GM21526 (cell line): ENCODE measurements around the gene NFAM1.

Experiments
- ATAC-seq: cut with Tn5 transposase; IDR thresholded peaks from one replicate; pipeline ENCODE4 v1.9.1; 2021; ENCODE audit warnings: moderate library complexity; ENCODE audit not compliant: unreplicated experiment, low FRiP score

Gene NFAM1, protein sequence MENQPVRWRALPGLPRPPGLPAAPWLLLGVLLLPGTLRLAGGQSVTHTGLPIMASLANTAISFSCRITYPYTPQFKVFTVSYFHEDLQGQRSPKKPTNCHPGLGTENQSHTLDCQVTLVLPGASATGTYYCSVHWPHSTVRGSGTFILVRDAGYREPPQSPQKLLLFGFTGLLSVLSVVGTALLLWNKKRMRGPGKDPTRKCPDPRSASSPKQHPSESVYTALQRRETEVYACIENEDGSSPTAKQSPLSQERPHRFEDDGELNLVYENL

DNA sequence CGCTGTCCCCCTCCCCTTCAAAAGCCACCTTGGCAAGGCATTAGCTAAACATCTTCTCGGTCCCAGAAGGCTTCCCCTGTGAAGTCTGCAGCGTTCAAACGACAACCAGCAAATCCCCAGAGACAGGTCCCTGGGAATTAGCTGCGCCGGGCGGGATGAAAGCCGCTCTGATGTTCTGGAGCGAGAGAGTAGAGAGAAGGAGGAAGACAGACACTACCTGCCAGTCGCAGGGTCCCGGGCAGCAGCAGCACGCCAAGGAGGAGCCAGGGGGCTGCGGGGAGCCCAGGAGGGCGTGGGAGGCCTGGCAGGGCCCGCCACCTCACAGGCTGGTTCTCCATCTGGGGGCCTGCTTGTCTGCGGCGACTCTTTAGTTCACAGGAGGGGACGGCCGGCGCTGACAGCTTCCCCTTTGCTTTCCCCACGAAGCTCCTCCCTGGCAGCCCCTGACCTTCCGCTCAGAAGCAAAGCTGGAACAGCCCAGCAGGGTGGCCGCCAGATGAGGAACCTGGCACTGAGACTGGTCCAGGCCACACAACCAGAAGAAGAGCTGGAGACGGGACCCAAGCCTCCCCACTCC is at the start of gene NFAM1:
NFAM1 (minus strand) TSS at position 384 of the 577 bp plus-strand sequence; CDS start at position 338, 46 bp downstream.
- ATAC-seq = no peak

GRCh38 chr22:42475122-42475521 is 42.9 kb upstream of the NFAM1 start:
- ATAC-seq = no peak

DNA sequence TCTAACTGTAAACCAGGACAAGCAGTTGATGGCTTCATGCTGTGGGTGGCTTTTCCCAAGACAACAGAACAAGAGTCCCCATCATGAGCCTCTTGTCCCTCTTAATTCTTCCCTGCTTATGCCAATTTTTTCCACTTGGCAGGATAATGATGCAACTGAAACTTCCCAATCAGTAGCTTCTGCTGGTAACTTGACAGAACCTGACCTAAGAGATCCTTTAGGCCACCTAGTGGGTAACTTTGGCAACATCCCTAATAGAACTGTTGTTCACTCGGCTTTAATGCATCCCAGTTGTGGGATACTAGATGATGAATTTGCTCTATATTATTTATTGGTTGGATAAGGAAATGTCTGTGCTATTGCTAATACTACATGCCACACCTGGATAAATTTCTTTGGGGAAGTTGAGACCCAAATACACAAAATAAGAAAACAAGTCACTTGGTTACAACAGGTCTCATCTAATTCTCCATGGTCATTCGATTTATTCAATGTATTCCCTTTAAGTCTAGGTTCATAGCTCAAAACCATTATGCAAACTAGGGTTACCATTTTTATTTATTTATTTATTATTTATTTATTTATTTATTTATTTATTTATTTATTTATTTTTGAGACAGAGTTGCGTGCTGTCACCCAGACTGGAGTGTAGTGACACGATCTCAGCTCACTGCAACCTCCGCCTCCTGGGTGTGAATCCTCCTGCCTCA is 41.4 kb upstream of the NFAM1 start:
- no peak for ATAC-seq

GRCh38 chr22:42472671-42473070 is 40.5 kb upstream of the NFAM1 start:
- no peak for ATAC-seq

DNA sequence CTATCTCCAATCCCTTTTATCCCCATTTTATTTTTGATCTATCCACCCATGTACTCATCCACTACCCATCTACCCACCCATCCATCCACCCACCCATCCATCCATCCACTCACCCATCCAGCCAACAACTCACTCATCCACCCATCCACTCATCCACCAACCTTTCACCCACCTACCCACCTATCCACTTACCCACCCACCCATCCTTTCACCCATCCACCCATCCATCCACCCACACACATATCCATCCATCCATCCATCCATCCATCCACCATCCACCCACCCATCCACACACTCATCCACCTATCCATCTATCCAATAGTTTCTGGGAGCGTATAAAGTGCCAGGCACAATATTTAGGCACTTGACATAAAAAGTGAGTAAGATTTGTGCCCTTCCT is 39.2 kb upstream of the NFAM1 start:
- ATAC-seq = no peak

GRCh38 chr22:42470366-42471082 is 38.3 kb upstream of the NFAM1 start:
- no peak for ATAC-seq

DNA sequence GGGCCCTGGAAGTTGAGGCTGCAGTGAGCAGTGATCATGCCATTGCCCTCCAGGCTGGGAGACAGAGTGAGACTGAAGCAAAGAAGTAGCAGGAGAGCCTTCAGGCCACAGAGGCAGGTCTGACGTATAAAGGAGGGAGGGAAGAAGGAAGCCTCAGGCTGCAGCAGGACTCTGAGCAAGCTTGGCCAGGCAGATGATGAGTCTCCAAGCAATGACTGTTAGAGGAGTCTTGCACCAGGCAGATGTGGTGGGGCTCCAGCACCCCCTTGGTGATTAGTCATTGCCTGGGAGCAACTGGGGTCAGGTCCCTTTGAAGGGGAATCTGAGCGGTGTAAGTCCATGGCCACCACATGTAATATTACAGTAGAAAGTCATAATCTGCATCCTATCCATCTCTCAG is 36.6 kb upstream of the NFAM1 start:
- no peak for ATAC-seq

DNA sequence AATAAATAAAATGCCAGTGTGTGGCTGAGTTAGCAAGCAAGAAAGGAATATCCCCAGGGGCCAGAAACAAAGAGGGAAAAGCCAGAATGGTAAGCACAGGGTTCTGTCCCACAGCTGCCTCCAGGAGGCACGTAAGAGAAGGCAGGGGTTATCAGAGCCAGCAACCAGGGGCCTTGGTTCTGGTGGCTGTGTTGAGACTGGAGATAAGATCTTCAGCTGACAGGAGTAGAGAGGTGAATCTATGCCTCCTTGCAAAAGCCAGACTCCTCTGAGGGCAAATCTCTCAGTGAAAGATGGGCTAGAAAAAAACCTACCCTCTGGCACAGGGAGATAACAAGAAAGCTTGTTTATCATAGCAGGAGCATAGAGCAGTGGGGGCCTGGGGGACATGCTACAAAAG is 29.8 kb upstream of the NFAM1 start:
- ATAC-seq = no peak

DNA sequence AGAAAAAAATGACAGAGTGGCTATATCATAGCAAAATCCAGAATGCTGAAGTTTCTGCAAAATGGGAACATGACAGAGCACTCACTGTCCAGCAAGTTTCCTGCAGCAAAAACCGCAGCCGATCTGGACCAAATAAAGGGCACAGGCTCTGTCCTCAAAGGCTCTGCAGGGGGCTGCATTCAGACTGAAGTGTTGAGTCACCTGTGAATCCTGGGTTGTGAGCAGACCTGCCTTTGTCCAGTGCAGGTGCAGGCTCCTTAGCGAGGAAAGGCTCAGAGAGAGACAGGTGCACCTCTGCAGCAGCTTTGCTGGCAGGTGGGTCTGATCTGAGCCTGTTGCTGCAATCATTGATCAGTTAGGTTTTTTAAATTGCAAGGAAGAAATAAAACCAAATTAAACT is 29.3 kb upstream of the NFAM1 start:
- ATAC-seq = no peak

- ATAC-seq = no peak
These were observed 27.3 kb upstream of the NFAM1 start for GRCh38 chr22:42459287-42460063.

- no peak for ATAC-seq
These were observed 20.7 kb upstream of the NFAM1 start for GRCh38 chr22:42452916-42453315.

DNA sequence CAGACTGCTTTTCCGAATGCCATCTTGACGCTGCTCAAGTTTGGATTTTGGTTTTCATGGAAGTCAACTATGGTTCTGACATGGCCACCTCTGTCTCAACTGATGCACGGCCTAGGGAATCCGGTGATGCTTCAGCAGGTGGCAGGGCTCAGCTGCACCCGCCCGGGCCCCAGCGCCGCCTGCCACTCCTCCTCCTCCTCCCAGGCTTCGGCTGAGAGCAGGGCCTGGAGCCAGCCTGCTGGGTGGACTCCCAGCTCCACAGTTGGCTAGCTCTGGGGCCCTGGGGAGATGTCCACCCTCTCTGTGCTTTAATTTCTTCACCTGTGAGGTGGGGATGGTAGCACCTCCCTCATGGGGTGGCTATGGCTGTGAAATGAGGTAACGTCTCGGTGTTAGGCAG is 20.3 kb upstream of the NFAM1 start:
- ATAC-seq = no peak

DNA sequence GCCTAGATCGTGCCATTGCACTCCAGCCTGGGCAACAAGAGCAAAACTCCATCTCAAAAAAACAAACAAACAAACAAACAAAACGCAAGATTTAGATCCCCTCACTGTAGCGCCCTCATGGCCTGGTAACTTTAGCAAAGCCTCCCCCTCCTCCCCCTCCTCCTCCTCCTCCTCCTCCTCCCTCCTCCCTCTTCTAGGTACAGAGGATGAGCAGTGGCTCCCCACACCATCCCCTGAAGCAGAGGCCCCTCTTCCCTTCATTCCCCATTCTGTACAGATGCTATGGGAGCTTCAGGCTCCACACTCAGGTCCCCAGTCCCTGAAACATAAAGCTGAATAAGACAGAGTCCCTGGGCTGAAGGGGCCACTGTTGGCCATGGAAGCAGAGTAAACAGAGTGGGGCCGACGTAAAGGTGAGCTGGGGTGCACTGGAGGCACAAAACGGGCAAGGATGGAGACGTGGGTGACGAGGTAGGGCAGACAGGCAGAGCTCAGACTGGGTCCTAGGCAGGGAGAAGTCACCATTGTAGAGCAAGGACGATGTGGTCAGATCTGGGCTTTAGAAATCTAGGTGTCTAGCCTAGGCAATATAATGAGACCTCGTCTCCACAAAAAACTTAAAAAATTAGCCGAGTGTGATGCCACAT is 19.4 kb upstream of the NFAM1 start:
- ATAC-seq = no peak

DNA sequence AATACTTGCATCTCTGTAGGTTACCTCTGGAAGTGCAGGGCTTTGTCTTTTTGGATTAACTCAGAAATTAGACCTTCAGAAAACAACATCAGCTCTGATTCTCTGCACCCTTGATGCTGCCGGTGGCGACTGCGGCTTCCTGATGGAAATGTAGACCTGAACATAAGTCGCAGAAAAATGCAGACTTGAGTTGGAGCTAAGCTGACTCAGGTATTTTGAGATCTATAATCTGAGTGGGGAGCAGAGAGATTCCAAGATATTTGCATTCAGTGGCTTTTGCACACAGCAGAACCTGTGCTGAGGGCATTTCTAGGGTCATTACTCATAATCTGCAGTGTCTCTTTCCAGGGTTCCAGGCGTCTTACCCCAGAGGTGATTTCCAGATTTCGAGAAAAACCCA is 18.7 kb upstream of the NFAM1 start:
- ATAC-seq = no peak

- no peak for ATAC-seq
These were observed 13.9 kb upstream of the NFAM1 start for GRCh38 chr22:42446151-42446550.

DNA sequence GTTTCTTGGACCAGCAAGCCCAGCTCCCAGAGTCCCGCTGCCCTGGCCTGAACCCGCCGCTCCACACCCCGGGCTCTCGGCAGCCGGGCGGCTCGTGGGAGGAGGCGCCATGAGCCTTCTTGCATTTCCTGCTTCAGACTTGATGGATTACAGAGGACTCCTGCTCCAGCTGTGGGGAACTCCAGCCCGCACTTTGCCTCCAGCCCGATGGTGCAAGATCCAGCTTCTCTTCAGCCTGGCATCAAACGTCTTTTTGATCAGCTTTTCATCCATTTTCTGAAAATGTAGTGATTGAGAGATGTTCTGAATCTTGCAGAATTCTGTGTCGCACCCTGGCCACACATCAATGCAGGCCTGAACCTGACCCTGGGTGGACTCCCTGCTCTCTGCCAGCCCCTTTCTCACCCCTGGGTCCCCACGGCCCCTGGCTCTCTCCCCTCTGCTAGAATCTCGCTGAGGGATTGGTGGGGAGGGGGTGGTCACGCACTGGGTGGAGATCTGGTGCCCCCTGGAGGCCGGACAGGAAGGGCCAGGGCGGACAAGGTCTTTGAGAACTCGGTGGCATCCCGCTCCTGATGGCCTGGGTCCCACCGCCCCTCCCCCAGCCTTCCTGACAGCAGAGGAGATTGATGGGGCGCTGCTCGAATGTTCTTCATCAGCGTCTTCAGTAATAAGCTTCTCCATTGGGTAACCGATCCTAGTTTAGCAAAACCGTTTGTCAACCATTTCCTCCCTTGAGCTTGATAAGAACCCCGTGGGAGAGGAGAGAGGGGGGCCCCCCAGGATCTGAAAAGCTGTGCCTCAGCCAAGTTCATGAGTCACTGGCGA is 12.1 kb upstream of the NFAM1 start:
- ATAC-seq = no peak

- ATAC-seq = no peak
These were observed 11.3 kb upstream of the NFAM1 start for GRCh38 chr22:42443240-42444076.

- ATAC-seq = no peak
These were observed 10.5 kb upstream of the NFAM1 start for GRCh38 chr22:42442748-42443147.
